DOHH2 (cell line): ENCODE data around the gene ESRRB.

Experiments used
- CTCF ChIP-seq: fragments of 200-600 bp; sonication (generic); IDR thresholded peaks from one replicate; pipeline ENCODE4 v1.5.1; 2014; ENCODE audit warnings: antibody characterized with exemption, mild to moderate bottlenecking, low read depth, low read length; ENCODE audit not compliant: poor library complexity, severe bottlenecking
- EZH2phosphoT487 ChIP-seq: fragments of 200-600 bp; sonication (generic); IDR thresholded peaks from 2 replicates; pipeline ENCODE4 v1.6.1; 2017; ENCODE audit warnings: borderline replicate concordance, mild to moderate bottlenecking, antibody characterized with exemption, low read length, moderate library complexity, mixed read lengths

GRCh38 chr14:76348898-76349297, 27.0 kb upstream of the ESRRB start:
- TF ChIP-seq CTCF: no peak
- TF ChIP-seq EZH2phosphoT487: no peak
